ENCODE measurements around the gene PROC. TPM values are rescaled to one million over a fixed set of nuclear protein-coding genes. Genes with fewer than 3 reads are reported as not detected.

Gene PROC
- total and polyA plus RNA-seq, 5 experiments from 2014 or later: not detected

GRCh38 chr2:127426501-127427354, 8.5 kb downstream of the PROC start:
- ATAC-seq (no peak), DNase-seq (no peak)
- no peaks in the 10 kb centered on the region for H3K9me3 Mint-ChIP-seq
- H3K27ac Mint-ChIP-seq: no peak overlapping the region
- peaks cover 2 to 16% (median 9%) of the 10 kb centered on the region in 4 donors for H3K4me1 Mint-ChIP-seq
- peaks cover 0 to 5% (median 0%) of the 10 kb centered on the region in 3 donors for H3K36me3 Mint-ChIP-seq
- H3K4me3 Mint-ChIP-seq: no peak overlapping the region
- POLR2A ChIA-PET: interaction anchor here (1.0 kb wide), 1 partner anchor 9 kb away, joined by 3 read pairs; the partner anchor contains the start of gene PROC
- peaks cover 12 to 39% (median 24%) of the 10 kb centered on the region in 5 donors for H3K27me3 Mint-ChIP-seq

- peaks cover 2 to 16% (median 7%) of the 10 kb centered on the region in 4 donors for H3K4me1 Mint-ChIP-seq
- H3K4me3 Mint-ChIP-seq: no peak overlapping the region
- DNase-seq (no peak), ATAC-seq (no peak)
- H3K36me3 Mint-ChIP-seq: peaks cover 0 to 8% (median 0%) of the 10 kb centered on the region in 3 donors
- no peak overlapping the region for H3K27ac Mint-ChIP-seq
- no peaks in the 10 kb centered on the region for H3K9me3 Mint-ChIP-seq
- POLR2A ChIA-PET: interaction anchor here (1.0 kb wide), 1 partner anchor 10 kb away, joined by 3 read pairs; the partner anchor contains the start of gene PROC
- H3K27me3 Mint-ChIP-seq: peaks cover 12 to 32% (median 17%) of the 10 kb centered on the region in 5 donors
Measured at GRCh38 chr2:127427376-127428056, 9.3 kb downstream of the PROC start.

GRCh38 chr2:127428057-127428814, 10.0 kb downstream of the PROC start:
- Mint-ChIP-seq H3K36me3 (peaks cover 0 to 8% (median 0%) of the 10 kb centered on the region in 3 donors), H3K4me1 (peaks cover 2 to 10% (median 5%) of the 10 kb centered on the region in 4 donors), H3K27me3 (peaks cover 12 to 28% (median 17%) of the 10 kb centered on the region in 5 donors), H3K9me3 (no peaks in the 10 kb centered on the region), H3K4me3 (no peak overlapping the region), H3K27ac (no peak overlapping the region)
- no peak for ATAC-seq
- POLR2A ChIA-PET: no interaction called here
- DNase-seq: no peak

GRCh38 chr2:127428815-127429109, 10.5 kb downstream of the PROC start:
- peaks cover 0 to 5% (median 3%) of the 10 kb centered on the region in 4 donors for H3K4me1 Mint-ChIP-seq
- no peaks in the 10 kb centered on the region for H3K9me3 Mint-ChIP-seq
- ATAC-seq (no peak), DNase-seq (no peak)
- POLR2A ChIA-PET: no interaction called here
- H3K27me3 Mint-ChIP-seq: peaks cover 11 to 23% (median 14%) of the 10 kb centered on the region in 5 donors
- no peak overlapping the region for H3K27ac Mint-ChIP-seq
- H3K36me3 Mint-ChIP-seq: peaks cover 0 to 8% (median 0%) of the 10 kb centered on the region in 3 donors
- H3K4me3 Mint-ChIP-seq: no peak overlapping the region

GRCh38 chr2:127429291-127429690, 11.1 kb downstream of the PROC start:
- no peaks in the 10 kb centered on the region for H3K9me3 Mint-ChIP-seq
- H3K36me3 Mint-ChIP-seq: peaks cover 0 to 8% (median 0%) of the 10 kb centered on the region in 3 donors
- ATAC-seq (no peak), DNase-seq (no peak)
- peak overlapping the region in 2 of 10 donors; percentile 35 to 51 for H3K27ac Mint-ChIP-seq
- POLR2A ChIA-PET: no interaction called here
- H3K27me3 Mint-ChIP-seq: peaks cover 8 to 18% (median 10%) of the 10 kb centered on the region in 5 donors
- H3K4me3 Mint-ChIP-seq: no peak overlapping the region
- H3K4me1 Mint-ChIP-seq: no peaks in the 10 kb centered on the region

GRCh38 chr2:127429844-127430425, 11.7 kb downstream of the PROC start:
- Mint-ChIP-seq H3K9me3 (no peaks in the 10 kb centered on the region), H3K4me1 (no peaks in the 10 kb centered on the region), H3K27me3 (peaks cover 8 to 15% (median 10%) of the 10 kb centered on the region in 5 donors), H3K4me3 (no peak overlapping the region), H3K27ac (no peak overlapping the region), H3K36me3 (peaks cover 0 to 8% (median 0%) of the 10 kb centered on the region in 3 donors)
- POLR2A ChIA-PET: no interaction called here
- ATAC-seq: no peak
- no peak for DNase-seq

- H3K9me3 Mint-ChIP-seq: no peaks in the 10 kb centered on the region
- H3K4me1 Mint-ChIP-seq: no peaks in the 10 kb centered on the region
- no peak overlapping the region for H3K4me3 Mint-ChIP-seq
- H3K27ac Mint-ChIP-seq: no peak overlapping the region
- POLR2A ChIA-PET: no interaction called here
- H3K36me3 Mint-ChIP-seq: peaks cover 0 to 3% (median 0%) of the 10 kb centered on the region in 3 donors
- ATAC-seq (no peak), DNase-seq (peak in 1 of 10 donors; percentile 8)
- H3K27me3 Mint-ChIP-seq: no peaks in the 10 kb centered on the region
Measured at GRCh38 chr2:127431408-127432023, 13.3 kb downstream of the PROC start.

GRCh38 chr2:127434515-127434914, 16.3 kb downstream of the PROC start:
- H3K36me3 Mint-ChIP-seq: peaks cover 0 to 3% (median 0%) of the 10 kb centered on the region in 3 donors
- H3K4me3 Mint-ChIP-seq: no peak overlapping the region
- ATAC-seq (no peak), DNase-seq (no peak)
- POLR2A ChIA-PET: no interaction called here
- H3K4me1 Mint-ChIP-seq: no peaks in the 10 kb centered on the region
- peaks cover 0 to 10% (median 0%) of the 10 kb centered on the region in 9 donors for H3K9me3 Mint-ChIP-seq
- H3K27me3 Mint-ChIP-seq: no peaks in the 10 kb centered on the region
- H3K27ac Mint-ChIP-seq: no peak overlapping the region

GRCh38 chr2:127437056-127437455, 18.8 kb downstream of the PROC start:
- Mint-ChIP-seq H3K9me3 (peaks cover 0 to 26% (median 8%) of the 10 kb centered on the region in 9 donors), H3K4me3 (no peak overlapping the region), H3K4me1 (no peaks in the 10 kb centered on the region), H3K27ac (no peak overlapping the region), H3K27me3 (no peaks in the 10 kb centered on the region), H3K36me3 (peaks cover 0 to 9% (median 6%) of the 10 kb centered on the region in 3 donors)
- no peak for ATAC-seq
- no peak for DNase-seq
- POLR2A ChIA-PET: no interaction called here

- Mint-ChIP-seq H3K4me1 (no peaks in the 10 kb centered on the region), H3K27me3 (no peaks in the 10 kb centered on the region), H3K27ac (no peak overlapping the region), H3K9me3 (peaks cover 0 to 31% (median 10%) of the 10 kb centered on the region in 9 donors), H3K4me3 (peak overlapping the region in 1 of 10 donors; percentile 12), H3K36me3 (peaks cover 0 to 16% (median 4%) of the 10 kb centered on the region in 3 donors)
- ATAC-seq: no peak
- POLR2A ChIA-PET: no interaction called here
- no peak for DNase-seq
Measured at GRCh38 chr2:127437781-127438726, 19.8 kb downstream of the PROC start.

GRCh38 chr2:127439343-127439742, 21.1 kb downstream of the PROC start:
- Mint-ChIP-seq H3K4me1 (no peaks in the 10 kb centered on the region), H3K4me3 (no peak overlapping the region), H3K27me3 (no peaks in the 10 kb centered on the region), H3K27ac (no peak overlapping the region), H3K36me3 (peaks cover 0 to 17% (median 6%) of the 10 kb centered on the region in 3 donors), H3K9me3 (peaks cover 0 to 42% (median 10%) of the 10 kb centered on the region in 9 donors)
- ATAC-seq: no peak
- no peak for DNase-seq
- POLR2A ChIA-PET: no interaction called here
